Coronary artery (tissue), 2 donors: ENCODE results near the gene ZNF385A.

Experiments
- DNase-seq: peaks from one replicate; pipeline ENCODE4 v3.0.0-alpha.2; 2017; ENCODE audit warnings: low spot score
- H3K27ac ChIP-seq, 2 donors: fragments of 200-600 bp; sonication (generic); one replicate each; pipeline ENCODE4 v1.5.1; 2016 to 2019
- H3K4me3 ChIP-seq: fragments of 200-600 bp; sonication (generic); 2 replicates; pipeline ENCODE4 v1.5.1; 2016; ENCODE audit warnings: mild to moderate bottlenecking, moderate library complexity
- CTCF ChIP-seq: fragments of 200-600 bp; sonication (generic); IDR thresholded peaks from one replicate; pipeline ENCODE4 v1.5.1; 2019; ENCODE audit warnings: antibody characterized with exemption

ZNF385A gene

GRCh38 chr12:54372113-54372806 lies 12.3 kb downstream of the ZNF385A start:
- peak overlapping the region in 1 of 2 donors; percentile 86 for H3K27ac ChIP-seq
- no peak overlapping the region for H3K4me3 ChIP-seq
- no peak for DNase-seq
- no peak for TF ChIP-seq CTCF

GRCh38 chr12:54371328-54372112 lies 13.0 kb downstream of the ZNF385A start:
- DNase-seq = no peak
- Histone ChIP-seq H3K27ac (peak overlapping the region; percentile 22 to 86), H3K4me3 (no peak overlapping the region)
- no peak for TF ChIP-seq CTCF

- H3K4me3 ChIP-seq = peak overlapping the region; percentile 72
Measured at GRCh38 chr12:54370171-54370730, 14.3 kb downstream of the ZNF385A start.

GRCh38 chr12:54369597-54370131 lies 14.9 kb downstream of the ZNF385A start:
- no peak for DNase-seq
- peak overlapping the region; percentile 49 to 86 for H3K27ac ChIP-seq
- peak overlapping the region; percentile 72 for H3K4me3 ChIP-seq
- TF ChIP-seq CTCF = no peak

More at GRCh38 chr12:54370171-54370730, 14.3 kb downstream of the ZNF385A start:
- H3K27ac ChIP-seq = peak overlapping the region; percentile 49 to 86
- peak; percentile 98 for TF ChIP-seq CTCF
- peak; percentile 93 for DNase-seq

GRCh38 chr12:54368709-54369596 lies 15.6 kb downstream of the ZNF385A start:
- H3K27ac ChIP-seq = peak overlapping the region; percentile 49 to 86
- H3K4me3 ChIP-seq = peak overlapping the region; percentile 72
- peak; percentile 70 for TF ChIP-seq CTCF
- peak; percentile 91 for DNase-seq

- no peak for DNase-seq
- peak overlapping the region in 1 of 2 donors; percentile 19 for H3K27ac ChIP-seq
- no peak for TF ChIP-seq CTCF
- H3K4me3 ChIP-seq = peak overlapping the region; percentile 72
Measured at GRCh38 chr12:54368025-54368708, 16.4 kb downstream of the ZNF385A start.
